Measurements from ENCODE around the gene CENPO. TPM values are rescaled to one million over a fixed set of nuclear protein-coding genes. Genes with fewer than 3 reads are reported as not detected.

CENPO gene
- total RNA-seq, 1 experiment from 2014 or later, result 38.6 TPM

Other genes with a start within 250 kb of the CENPO start
- gene PTRHD1, start within 50 bp of the CENPO start, total RNA-seq (2021), result 37.6 to 43.4 TPM (median 39.2 TPM) in 3 replicates
- gene ADCY3, start 126.8 kb downstream of the CENPO start, total RNA-seq (2021), result 37.1 to 41.7 TPM (median 39.4 TPM) in 3 replicates
- 3.8 to 5.4 TPM (median 5.0 TPM) in 3 replicates for gene DNAJC27, start 178.5 kb downstream of the CENPO start, total RNA-seq (2021)
- 8.9 to 10.1 TPM (median 9.7 TPM) in 3 replicates for gene EFR3B, start 248.7 kb downstream of the CENPO start, total RNA-seq (2021)